GM19328 (cell line): ENCODE measurements around the gene SPRR4.

Experiments used
- ATAC-seq: cut with Tn5 transposase; IDR thresholded peaks from one replicate; pipeline ENCODE4 v1.9.1; 2021; ENCODE audit warnings: mild to moderate bottlenecking, moderate library complexity; ENCODE audit not compliant: unreplicated experiment

The SPRR4 gene, protein sequence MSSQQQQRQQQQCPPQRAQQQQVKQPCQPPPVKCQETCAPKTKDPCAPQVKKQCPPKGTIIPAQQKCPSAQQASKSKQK

DNA sequence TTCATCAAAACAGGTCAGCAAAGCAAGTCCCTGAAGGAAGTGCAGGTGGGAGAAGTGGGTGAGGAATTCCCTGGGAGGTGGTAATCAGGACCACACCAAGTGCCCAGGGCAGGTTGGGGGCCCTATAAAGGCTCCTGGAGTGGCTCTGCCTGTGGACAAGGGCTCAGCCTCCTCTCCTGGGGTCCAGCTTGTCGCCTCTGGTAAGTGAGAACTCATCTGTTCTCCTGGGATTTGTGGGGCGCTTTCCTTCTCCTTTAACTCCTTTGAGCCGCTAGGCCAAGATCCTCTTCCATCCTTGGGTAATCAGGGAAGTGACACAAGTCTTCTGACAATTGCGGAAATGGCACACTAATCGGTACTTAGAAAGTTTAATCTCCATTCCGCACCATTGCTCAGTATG, at the start of gene SPRR4:
TSS of gene SPRR4 (plus strand) at position 154 of the 400 bp plus-strand sequence. CDS start 1,243 bp downstream, outside the sequence.
- no peak for ATAC-seq

DNA sequence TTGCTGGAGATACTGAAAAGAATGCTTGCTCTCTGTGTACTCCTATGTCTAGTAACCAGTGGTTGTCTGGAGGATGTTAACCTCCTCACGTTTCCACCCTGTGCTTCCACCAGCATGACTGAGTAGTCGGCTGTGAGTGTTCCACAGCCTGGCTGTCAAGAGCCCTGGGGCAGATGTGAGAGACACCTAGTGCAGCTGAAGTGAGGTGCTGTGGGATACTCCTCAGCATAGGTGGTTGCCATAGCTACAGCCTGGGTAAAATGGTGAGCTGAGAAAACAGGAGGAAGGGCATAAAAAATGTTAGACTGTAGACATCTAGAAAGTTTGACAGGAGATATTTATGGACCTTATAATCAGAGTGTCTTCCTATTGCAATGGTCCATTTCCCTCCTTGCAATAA, 46.3 kb upstream of the SPRR4 start:
- ATAC-seq, result no peak

DNA sequence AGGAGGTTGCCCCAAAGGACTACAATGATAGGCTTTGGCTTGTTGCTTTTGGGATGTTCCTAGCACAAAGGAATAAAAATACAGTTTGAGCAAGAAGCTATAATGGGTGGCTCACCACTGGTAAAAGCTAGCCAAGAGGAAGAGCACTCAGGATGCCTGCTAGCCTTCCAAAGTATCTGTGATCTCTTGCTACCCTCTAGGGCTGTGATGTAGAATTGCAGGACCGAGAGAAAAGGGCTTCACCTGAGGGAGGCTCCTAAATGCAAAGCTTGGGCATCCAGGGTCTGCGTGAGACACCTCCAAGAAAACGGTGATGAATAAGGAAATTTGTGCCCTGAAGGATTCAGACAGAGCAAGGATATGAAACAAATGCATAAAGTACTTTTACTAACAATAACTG, 44.4 kb upstream of the SPRR4 start:
- no peak for ATAC-seq

DNA sequence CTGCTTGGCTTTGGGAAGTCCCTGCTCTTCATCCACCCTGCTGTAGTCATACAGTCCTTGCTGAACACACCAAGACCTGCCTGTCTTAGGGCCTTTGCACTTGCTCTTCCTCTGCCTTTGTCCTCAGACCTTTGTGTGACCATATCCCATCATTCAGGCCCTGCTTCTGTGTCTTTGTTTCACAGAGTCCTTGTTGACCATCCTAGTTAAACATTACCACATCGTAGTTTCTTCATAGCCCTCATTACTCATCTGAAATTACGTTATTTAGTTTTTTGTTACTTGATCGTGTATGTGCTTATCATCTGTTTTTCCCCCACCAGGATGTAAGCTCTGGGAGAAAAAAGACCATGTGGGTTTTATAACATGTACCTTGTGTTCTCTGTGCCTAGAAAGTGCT, 41.8 kb upstream of the SPRR4 start:
- no peak for ATAC-seq

DNA sequence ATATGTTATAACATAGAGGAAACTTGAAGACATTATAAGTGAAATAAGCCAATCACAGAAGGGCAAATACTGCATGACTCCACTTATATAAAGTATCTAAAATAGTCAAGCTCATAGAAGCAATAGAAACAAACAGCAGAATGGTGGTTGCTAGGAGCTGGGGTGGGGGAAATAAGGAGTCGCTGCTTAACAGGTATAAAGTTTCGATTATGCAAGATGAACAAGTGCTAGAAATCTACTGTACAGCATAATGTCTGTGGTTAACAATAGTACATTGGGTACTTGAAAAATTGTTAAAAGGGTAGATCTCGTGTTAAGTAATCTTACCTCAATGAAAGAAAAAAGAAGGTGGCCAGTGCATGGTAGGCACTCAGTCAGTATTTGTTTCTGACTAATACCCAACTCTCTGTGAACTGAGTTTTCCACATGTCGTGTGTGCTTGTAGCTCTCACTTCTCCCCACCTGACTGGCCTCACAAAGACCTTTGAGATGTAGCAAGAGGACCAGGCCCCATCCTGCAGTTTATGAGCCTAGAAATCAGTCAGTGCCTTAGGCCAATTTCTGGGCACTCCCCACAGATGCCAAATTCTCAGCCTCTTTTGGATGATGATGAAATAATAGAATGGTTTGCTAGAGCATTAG, 38.2 kb upstream of the SPRR4 start:
- no peak for ATAC-seq

DNA sequence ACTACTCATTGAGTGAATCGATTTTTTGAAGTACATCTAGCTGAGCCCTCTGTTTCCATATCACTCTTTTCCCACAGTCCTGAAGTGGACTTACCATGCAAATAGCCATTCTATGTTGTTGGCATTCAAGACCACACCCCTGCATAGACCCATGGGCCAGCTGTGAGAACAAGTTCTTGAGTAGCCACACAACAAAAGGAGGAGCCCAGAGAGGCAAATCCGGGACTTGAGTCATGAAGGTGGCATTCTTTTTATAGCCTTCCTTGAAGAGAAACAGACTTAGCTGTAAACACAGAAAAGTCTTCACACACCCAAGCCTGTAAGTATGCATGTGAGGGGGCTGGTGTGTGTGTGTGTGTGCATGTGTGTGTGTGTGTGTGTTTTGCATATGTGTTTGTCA, 37.3 kb upstream of the SPRR4 start:
- no peak for ATAC-seq

DNA sequence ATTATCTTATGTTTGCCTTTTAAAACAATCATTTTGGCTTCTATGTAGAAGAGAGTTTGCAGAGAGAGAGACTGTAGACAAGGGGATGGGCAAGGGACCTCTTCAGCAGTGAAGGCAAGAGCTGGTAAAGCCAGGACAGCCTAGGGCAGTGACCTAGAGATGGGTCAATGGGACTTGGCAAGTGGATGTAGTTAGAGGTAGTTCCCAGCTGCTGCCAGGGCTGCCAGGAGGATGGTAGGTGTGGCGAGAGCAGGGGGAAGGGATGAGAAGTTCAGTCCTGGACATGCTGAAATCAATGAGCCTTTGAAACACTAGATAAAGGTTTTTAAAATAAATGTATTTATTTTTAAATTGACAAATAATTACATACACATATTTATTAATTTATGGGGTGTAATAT, 29.8 kb upstream of the SPRR4 start:
- ATAC-seq, result no peak

DNA sequence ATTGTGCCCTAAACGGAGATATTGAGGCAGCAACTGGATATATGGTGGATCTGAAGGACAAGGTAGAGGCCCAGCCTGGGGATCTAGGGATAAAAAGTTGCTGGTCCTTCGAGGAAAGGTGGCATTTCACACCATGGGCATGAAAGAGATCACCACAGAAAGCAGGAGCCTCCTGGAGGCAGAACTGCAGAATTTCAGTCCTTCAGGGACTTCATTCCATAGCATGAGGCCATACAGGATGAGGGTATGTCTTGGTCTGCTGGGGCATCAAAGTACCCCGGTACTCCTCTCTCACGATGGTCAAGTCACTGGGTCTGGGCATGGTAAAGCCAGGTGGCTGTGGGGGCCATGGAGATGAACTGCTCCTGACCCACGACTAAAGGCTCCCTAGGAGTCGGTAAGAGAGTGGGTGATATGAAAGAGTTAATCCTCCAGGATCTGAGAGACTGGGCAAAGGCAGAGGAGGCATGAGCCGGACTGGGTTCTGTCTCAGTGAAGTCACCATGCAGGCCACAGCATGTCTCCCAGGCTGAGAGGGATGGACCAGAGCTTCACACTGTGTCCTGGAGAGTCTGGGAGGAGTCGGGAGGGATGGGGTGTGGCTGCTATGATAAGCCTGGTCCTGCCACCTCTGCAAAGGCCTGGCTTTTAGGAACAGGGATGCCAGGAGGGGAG, 29.3 kb upstream of the SPRR4 start:
- ATAC-seq, result no peak

DNA sequence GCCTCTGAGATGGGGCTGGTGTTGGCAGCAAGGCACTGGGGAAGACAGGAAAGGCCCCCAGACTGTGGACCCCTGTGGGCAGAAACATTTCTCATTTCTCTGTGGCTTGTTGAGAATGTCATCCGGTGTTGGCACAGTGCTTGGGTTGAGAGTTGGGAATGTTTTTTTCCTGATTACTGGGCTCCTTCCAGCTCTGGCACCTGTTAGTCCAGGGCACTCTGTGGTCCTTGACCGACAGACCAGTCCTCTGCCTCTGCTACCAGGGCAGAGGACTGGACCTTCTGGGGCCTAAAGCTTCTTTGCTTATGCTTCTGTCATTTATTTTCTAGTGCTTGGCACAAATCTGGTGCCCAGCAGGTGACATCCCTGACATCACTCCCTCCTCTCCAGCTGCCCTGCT, 28.3 kb upstream of the SPRR4 start:
- no peak for ATAC-seq

DNA sequence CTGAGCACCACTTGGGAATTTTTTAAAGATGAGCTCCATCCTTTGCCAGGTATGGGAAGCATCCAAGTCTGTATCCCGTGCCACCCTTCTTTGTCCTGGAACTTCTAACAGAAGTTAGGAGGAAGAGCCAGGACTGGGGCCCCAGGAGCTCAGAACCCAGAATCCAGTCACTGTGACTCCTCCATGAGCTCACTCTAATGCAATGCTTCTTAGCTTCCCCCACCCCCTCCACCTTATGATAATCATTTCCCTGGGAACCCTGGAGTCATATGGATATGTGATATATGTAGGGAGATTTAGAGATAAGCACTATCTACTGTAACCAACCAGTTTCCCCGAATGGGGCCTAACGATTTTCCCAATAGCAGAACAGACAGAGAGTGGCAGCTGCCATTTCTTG, 24.2 kb upstream of the SPRR4 start:
- ATAC-seq, result no peak

DNA sequence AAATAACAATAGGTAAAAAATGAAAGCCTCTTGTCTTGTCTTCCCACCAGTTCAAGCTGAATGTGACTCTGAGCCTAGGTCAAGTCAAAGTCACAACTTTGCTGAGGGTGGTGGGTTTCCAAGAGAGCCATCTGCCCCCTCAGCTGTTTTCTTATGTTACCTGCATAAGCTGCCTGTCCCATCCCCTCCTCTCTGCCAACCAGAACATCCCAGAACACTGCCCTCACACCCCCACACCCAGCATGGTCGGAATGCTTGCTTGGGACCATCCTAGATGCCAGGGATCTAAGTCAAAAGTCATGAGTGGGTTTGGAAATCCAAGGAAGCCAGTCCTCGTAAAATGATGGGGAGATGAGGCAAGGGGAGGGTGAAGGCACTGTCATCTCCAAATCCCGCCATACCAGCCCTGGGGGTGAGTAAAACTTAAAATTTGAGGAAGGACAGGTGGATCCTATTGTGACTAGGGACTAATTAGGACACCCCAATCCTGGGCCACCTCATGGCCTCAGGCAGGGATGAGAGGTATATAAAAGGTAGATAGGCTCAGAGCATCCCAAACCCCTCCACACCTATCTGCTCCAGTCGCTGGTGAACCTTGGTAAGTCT, 23.7 kb upstream of the SPRR4 start, which contains the start of gene SPRR5:
TSS of gene SPRR5 (plus strand) at position 556 of the 606 bp plus-strand sequence. CDS start 1,349 bp downstream, outside the sequence.
- no peak for ATAC-seq

DNA sequence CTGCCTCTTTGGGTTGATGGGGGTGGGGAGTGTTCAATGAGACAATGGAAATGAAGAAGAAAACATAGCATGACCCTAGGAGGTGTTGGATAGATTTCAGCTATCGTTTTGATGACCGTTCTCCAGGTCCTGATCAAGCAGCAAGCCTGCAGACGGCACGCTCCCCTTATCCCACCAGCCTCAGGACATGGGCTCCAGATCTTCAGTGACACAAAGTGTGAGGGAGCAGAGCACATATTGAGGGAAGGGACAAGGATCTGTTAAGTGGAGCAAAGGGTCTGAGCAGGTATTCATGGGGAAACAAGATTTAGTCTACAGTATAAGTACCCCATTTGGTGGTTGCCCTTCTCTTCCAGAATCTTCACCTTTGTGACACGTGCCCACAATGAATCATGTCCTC, 18.7 kb upstream of the SPRR4 start:
- no peak for ATAC-seq

DNA sequence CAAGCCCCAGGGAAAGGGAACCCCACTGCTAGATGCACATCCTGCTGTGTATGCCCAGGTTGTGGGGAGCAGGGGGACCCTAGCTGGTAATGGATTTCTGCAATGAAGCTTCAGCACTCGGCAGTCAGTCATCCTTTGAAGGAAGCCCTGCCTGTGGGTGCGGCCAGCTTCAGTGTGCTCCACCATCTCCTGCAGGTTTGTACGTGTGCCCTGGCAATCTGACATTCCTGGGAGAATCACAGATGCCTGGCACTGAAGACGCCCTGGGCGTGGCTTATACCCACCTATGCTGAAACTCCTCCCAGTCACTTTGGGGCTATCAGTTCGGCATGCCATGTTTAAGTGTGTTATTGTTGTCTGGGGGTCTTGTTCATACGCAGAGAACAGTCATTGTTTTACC, 16.7 kb upstream of the SPRR4 start:
- no peak for ATAC-seq

DNA sequence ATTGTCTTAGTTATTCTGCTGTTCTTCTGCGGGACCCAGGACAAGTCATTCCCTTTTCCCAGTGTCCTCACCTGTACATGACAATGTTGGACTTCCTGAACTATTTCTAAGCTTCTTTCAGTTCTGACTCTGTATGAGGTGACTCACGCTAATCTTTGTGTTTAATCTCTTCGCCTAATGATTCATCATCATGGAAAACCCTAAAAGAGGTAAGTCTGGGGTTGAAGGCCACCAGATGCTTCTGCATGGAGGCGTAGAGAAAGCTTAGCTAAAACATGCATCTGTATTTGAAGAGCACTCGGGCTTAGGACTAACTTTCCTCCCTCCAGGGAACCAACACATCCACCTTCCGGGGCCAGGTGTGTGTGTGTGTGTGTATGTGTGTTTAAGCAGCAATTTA, 16.0 kb upstream of the SPRR4 start:
- ATAC-seq, result no peak

DNA sequence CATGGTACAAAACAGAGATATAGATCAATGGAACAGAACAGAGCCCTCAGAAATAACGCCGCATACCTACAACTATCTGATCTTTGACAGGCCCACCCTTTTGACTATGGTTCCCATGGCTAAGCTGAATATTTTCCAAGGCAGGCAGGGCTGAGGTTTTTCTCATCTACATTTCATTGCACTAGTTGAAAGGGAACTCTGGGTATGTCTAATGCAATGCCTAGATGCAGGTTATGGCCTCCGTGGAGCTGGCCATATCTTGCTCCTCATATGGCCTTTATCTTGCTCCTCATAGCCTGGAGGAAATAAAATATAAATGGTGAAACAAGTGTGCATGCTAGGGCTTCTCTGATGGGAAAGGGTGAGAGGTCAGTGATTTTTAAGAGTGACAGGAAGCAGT, 12.9 kb upstream of the SPRR4 start:
- no peak for ATAC-seq

DNA sequence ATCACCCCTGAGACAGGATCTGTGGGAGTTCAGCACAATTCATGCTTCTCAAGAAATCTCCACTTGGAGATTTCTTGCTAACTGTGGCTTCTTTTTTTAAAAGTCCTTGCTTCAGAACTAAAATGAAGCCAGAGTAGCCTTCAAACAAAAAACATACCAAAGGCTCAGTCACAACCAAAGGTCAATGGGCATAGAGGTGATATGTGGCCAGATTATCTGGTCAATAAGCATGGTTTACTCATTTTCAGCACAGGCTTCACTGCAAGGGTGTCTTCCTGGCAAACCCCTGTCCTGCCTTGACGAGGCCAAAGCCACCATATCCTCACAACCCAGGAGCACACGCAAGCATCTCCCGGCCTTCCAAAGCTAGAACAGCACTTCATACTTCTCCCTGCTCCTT, 11.2 kb upstream of the SPRR4 start:
- ATAC-seq, result no peak

DNA sequence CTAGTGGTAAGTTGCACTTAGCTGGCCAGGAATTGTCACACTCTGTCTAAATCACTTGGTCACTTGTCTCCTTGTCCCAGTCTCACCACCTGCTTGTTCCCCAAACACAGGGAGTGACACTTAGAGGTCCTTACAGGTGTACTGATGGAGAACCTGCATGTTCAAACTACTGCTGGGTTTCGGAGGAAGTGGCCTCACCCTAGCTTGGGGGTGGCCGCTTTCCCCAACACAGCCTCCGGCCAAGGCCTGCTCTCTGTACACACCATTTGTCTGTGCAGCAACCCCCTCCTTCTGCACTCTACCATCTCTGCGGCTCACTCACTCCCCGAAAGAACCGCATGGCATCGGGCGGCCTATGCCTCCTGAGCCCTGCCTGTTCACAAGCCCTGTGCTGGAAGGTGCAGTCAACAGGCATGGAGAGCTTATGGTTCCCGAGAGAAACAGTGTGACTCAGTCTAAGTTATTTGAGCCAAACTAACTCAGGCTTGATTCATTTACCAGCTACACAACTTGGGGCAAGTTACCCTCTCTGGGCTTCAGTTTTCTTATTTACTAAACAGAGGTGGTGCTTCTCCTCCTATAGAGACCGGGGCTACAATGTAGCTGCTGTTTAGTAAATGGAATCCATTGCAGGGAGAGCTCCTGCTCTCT, 10.5 kb upstream of the SPRR4 start:
- ATAC-seq, result no peak

DNA sequence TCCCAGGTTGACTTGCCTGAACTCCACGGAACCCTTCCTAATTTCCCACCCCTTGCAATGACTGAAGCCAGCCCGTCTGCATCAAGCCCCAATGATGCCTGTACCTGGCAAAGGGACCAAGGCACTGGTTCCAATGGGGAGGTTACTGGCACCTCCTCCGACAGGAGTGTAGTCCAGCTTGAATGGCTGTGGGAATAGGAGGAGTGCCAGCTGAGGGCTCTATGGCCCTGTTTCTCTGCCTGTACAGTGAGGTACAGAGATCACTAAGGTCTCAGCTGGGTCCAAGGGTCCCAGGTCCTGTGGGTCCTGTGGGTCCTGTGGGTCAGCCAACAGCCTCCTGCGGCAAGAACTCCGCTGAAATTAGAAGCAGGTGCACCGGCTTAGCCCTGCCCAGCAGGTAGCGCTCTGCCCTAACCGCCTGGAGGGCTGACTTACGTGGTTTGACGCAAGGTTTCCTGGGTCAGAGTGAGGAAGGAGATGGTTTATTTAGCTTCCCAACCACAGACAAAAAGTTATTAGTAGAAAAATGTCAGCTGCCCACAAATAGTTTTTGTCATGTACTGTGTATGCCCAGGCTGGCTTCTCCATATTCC, 9.9 kb upstream of the SPRR4 start:
- ATAC-seq, result no peak

DNA sequence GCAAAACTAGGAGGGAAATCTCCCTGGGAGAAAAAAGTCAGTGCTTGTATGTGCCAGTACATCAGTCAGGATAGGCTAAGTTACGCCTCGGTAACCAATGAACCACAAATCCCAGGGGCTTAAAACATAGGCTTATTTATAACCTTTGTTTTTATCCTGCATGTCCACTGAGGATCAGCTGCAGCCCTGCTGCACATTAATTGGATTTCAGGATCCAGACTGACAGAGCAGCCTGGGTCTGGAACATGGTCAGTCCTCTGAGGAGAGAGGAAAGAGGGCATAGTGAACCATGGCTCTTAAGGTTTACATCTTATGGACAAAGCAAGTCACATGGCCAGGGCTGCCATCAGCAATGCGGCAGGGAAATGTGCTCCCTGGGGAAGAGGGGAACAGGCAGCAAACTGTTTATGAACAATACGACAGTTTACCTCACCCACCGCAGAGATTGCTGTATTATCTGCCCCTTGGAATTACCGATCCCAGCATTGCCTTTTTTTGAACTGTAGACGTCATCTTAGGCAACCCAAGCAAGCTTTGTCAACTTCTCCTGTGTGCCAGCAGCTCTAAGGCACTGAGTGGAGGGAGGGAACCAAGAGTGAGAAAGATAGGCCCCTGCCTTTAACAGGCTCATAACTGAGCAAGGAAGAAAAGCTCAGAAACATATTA, 9.1 kb upstream of the SPRR4 start:
- ATAC-seq, result no peak

DNA sequence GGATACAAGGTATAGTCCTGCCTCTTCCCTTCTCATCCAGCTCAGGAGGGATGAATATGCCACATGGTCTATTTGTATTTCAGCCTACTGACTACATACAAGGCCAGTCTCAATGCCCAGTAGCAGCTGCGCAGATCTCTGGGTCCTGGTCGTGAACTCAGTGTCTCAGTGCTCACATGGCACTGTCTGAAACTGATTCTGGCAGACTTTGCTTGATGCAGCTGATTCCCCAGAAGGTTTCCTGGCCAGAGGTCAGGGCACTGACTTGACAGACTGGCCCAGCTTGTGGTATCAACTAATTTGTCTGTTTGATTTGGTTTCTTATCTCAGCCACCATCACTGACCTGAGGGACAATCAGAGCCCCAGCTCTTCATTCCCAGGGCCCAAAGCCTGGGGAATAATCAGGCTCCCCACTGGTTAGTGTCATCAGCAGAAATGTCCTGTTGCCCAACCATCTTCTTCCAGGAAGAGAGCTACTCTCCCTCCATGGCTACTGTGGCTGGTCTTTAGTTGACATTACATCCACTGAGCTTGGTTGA, 7.5 kb upstream of the SPRR4 start:
- ATAC-seq, result no peak
